ENCODE measurements around the gene CMTM6. TPM values are rescaled to one million over a fixed set of nuclear protein-coding genes. Genes with fewer than 3 reads are reported as not detected.
"Not testable (repeated sequence)": the region's sequence is repeated elsewhere in the genome, so short reads cannot be mapped to it uniquely, and the experiment has no call there.

CMTM6 gene
- total RNA-seq, 1 donor from 2014 or later = 70.2 TPM

- Histone ChIP-seq H3F3A (ENCODE audit: low read depth) (no peaks in the 10 kb centered on the region), H4K20me1 (ENCODE audit: low read depth) (no peaks in the 10 kb centered on the region), H3K27ac (no peak overlapping the region), H3K4me3 (no peak overlapping the region), H3K4me2 (no peak overlapping the region), H3K36me3 (peaks cover 13% of the 10 kb centered on the region), H3K9ac (no peak overlapping the region), H3K27me3 (no peaks in the 10 kb centered on the region), H3K9me3 (ENCODE audit: low read depth) (no peaks in the 10 kb centered on the region), H3K4me1 (no peaks in the 10 kb centered on the region), H3K79me2 (ENCODE audit: low read depth) (no peaks in the 10 kb centered on the region), H2AFZ (replicated peaks) (no peak overlapping the region)
- no peak for TF ChIP-seq EZH2phosphoT487 (IDR thresholded peaks at IDR 0.05)
- no peak for TF ChIP-seq EZH2 (IDR thresholded peaks at IDR 0.05)
- no peak for TF ChIP-seq CTCF (IDR thresholded peaks at IDR 0.05)
- H3K27ac Mint-ChIP-seq = no peak overlapping the region
- no peaks in the 10 kb centered on the region for H3K9me3 Mint-ChIP-seq
- peaks cover 31% of the 10 kb centered on the region for H3K36me3 Mint-ChIP-seq
- no peak for DNase-seq (ENCODE audit: low spot score)
- no peaks in the 10 kb centered on the region for H3K27me3 Mint-ChIP-seq (ENCODE audit: insufficient read depth, low read depth)
- H3K4me3 Mint-ChIP-seq = no peak overlapping the region
- H3K4me1 Mint-ChIP-seq = peaks cover 3% of the 10 kb centered on the region
Measured at GRCh38 chr3:32522682-32523081, 20.0 kb upstream of the CMTM6 start.

- not testable (repeated sequence) for H3K4me1 ChIP-seq; H3K4me1 Mint-ChIP-seq; H2AFZ ChIP-seq (replicated peaks); H3K79me2 ChIP-seq (ENCODE audit: low read depth); H3K4me3 Mint-ChIP-seq; H3F3A ChIP-seq (ENCODE audit: low read depth); H3K9me3 Mint-ChIP-seq; H3K27me3 Mint-ChIP-seq (ENCODE audit: insufficient read depth, low read depth); H4K20me1 ChIP-seq (ENCODE audit: low read depth); H3K4me3 ChIP-seq; H3K27me3 ChIP-seq; H3K27ac ChIP-seq; H3K9me3 ChIP-seq (ENCODE audit: low read depth); DNase-seq (ENCODE audit: low spot score); H3K9ac ChIP-seq; H3K27ac Mint-ChIP-seq; H3K36me3 ChIP-seq; H3K4me2 ChIP-seq
- H3K36me3 Mint-ChIP-seq = peaks cover 13% of the 10 kb centered on the region
Measured at GRCh38 chr3:32518921-32519320, 16.3 kb upstream of the CMTM6 start.

- H3K9ac ChIP-seq; H3K9me3 ChIP-seq (ENCODE audit: low read depth); H3K4me2 ChIP-seq; H3K36me3 Mint-ChIP-seq; H3K79me2 ChIP-seq (ENCODE audit: low read depth); H2AFZ ChIP-seq (replicated peaks); H3K27me3 ChIP-seq; H3K4me1 ChIP-seq; H3K36me3 ChIP-seq; H3F3A ChIP-seq (ENCODE audit: low read depth); H3K4me3 Mint-ChIP-seq; DNase-seq (ENCODE audit: low spot score); H3K27ac Mint-ChIP-seq; H3K27me3 Mint-ChIP-seq (ENCODE audit: insufficient read depth, low read depth); H3K4me1 Mint-ChIP-seq; H3K4me3 ChIP-seq; H3K9me3 Mint-ChIP-seq; H3K27ac ChIP-seq; H4K20me1 ChIP-seq (ENCODE audit: low read depth): not testable (repeated sequence)
Measured at GRCh38 chr3:32516751-32517150, 14.1 kb upstream of the CMTM6 start.

- Histone ChIP-seq H2AFZ (replicated peaks) (no peak overlapping the region), H3K36me3 (no peaks in the 10 kb centered on the region), H3F3A (ENCODE audit: low read depth) (no peaks in the 10 kb centered on the region), H3K27me3 (no peaks in the 10 kb centered on the region), H3K27ac (no peak overlapping the region), H3K4me2 (no peak overlapping the region), H3K9ac (no peak overlapping the region), H3K79me2 (ENCODE audit: low read depth) (no peaks in the 10 kb centered on the region), H3K9me3 (ENCODE audit: low read depth) (no peaks in the 10 kb centered on the region), H3K4me1 (no peaks in the 10 kb centered on the region), H3K4me3 (no peak overlapping the region), H4K20me1 (ENCODE audit: low read depth) (no peaks in the 10 kb centered on the region)
- Mint-ChIP-seq H3K27me3 (ENCODE audit: insufficient read depth, low read depth) (no peaks in the 10 kb centered on the region), H3K4me3 (no peak overlapping the region), H3K27ac (no peak overlapping the region), H3K36me3 (no peaks in the 10 kb centered on the region), H3K9me3 (no peaks in the 10 kb centered on the region), H3K4me1 (peaks cover 3% of the 10 kb centered on the region)
- no peak for DNase-seq (ENCODE audit: low spot score)
- TF ChIP-seq CTCF (IDR thresholded peaks at IDR 0.05) (no peak), EZH2 (IDR thresholded peaks at IDR 0.05) (no peak), EZH2phosphoT487 (IDR thresholded peaks at IDR 0.05) (no peak)
Measured at GRCh38 chr3:32511005-32511404, 8.4 kb upstream of the CMTM6 start.
